GM12872 (cell line): ENCODE measurements around the gene CRYGS.

Source experiments
- TF ChIP-seq, protein P1 (sequence below): IDR thresholded peaks from 3 replicates; pipeline ENCODE4 v1.5.1; 2011; ENCODE audit warnings: low read depth, mild to moderate bottlenecking, low read length, moderate library complexity; ENCODE audit not compliant: insufficient read depth

The CRYGS gene

DNA sequence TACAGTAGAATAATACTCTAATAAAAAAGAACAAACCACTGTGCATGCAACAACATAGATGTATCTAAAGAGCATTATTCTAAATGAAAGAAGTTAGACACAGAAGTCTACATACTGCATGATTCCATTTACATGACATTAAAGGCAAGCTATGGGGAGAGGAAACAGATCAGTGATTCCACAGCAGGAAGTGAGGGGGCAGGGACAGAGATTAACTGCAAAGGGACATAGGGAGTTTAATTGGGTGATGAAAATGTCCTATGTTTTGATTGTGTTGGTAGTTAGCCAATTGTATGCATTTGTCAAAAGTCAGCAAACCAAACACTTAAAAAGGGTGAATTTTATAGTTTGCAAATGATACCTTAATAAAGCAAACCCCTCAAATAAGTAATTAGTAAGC is 13.8 kb downstream of the CRYGS start:
- TF ChIP-seq, protein P1, sequence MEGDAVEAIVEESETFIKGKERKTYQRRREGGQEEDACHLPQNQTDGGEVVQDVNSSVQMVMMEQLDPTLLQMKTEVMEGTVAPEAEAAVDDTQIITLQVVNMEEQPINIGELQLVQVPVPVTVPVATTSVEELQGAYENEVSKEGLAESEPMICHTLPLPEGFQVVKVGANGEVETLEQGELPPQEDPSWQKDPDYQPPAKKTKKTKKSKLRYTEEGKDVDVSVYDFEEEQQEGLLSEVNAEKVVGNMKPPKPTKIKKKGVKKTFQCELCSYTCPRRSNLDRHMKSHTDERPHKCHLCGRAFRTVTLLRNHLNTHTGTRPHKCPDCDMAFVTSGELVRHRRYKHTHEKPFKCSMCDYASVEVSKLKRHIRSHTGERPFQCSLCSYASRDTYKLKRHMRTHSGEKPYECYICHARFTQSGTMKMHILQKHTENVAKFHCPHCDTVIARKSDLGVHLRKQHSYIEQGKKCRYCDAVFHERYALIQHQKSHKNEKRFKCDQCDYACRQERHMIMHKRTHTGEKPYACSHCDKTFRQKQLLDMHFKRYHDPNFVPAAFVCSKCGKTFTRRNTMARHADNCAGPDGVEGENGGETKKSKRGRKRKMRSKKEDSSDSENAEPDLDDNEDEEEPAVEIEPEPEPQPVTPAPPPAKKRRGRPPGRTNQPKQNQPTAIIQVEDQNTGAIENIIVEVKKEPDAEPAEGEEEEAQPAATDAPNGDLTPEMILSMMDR = no peak

DNA sequence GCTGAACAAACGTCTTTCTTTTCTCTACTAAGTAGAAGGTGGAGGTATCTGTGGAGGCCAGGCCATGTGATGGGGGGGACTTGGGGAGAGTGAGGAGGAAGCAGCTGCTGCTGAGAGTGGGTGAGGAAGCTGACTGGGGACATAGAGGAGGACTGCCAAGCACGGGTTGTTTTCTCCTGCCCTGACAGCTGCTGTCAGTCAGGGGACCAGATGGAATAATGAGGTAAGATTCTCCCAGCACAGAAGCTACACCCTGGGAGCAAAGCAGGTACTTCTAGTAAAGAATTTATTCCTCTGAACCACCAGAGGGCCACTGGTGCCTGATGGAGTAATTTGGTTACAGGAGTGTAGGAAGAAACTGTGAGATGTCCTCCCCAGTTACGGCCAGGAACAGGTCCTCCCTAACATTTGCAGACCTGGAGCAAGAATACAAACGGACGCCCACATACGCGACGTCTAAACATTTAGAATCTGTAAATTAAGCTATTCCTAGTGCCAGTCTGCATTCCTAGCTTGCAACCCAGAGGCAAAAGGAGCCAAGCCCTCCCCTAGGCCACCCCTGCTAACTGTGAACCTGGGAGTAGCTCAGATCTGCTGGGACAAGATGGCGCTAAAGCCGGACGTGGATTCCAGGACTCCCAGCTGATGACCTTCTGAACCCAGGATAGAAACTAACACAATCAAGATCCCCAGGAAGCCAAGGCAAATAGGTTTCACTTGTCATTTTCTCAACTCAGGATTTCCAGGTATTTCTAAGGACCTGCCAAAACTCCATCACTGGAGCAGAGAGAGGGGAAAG is 14.8 kb downstream of the CRYGS start:
- TF ChIP-seq, protein P1 = peak; percentile 50; the same call in 2 of the 3 replicates

DNA sequence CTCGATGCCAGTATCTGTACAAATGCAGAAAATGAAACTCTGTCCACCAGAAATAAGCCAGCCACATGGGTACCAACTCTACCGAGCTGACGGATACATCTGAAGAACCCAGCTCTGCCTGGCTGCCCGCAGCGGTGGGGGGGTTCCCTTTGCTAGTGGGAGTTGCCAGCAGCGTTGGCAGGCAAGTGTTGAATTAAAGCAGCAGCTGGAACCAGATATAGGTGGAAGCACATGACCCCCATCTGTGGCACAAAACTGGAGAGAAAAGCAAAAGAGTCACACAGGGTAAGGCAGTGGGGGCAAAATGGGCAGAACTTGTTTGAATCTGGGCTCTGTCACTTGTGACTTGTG is 17.9 kb downstream of the CRYGS start:
- TF ChIP-seq, protein P1 = no peak

DNA sequence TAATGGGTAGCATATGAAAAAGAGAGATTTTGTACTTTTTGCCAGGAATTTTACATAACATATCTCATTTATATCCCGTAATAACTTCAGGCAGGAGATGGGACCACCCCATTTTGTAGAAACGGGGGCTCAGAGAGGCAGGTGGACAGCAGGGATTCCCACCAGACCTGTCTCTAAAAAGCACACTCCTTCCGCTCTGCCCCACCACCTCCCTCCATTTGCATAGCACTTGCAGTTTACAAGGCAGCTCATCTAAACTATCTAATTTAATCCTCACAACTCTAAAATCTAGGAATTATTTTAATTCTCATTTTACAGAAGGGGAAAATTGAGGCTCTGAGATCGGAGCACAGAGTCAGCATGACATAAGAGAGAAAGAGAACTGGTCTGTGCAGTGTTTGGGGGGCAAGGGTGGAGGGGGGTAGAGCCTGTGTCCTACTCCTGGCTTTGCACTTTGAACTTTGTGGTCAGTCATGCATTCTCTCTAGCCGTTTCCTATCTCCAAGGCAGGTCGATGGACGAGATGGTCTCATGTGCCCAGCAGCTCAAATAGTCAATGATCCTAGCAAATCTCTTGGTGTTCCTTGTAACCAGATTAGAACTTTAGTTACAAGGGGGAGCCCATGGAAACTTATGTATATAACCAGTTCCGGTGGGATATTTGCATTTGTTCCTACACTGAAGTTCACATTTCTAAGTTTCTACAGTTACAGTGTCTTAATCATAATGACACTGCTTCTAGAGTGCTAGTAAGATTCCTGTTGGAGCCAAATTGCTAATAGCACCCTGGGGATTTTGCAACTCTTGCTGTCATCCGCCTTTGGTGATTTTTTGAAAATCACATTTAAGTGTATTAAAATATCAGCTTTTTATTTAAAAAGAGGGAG is 18.6 kb downstream of the CRYGS start:
- TF ChIP-seq, protein P1 = no peak

DNA sequence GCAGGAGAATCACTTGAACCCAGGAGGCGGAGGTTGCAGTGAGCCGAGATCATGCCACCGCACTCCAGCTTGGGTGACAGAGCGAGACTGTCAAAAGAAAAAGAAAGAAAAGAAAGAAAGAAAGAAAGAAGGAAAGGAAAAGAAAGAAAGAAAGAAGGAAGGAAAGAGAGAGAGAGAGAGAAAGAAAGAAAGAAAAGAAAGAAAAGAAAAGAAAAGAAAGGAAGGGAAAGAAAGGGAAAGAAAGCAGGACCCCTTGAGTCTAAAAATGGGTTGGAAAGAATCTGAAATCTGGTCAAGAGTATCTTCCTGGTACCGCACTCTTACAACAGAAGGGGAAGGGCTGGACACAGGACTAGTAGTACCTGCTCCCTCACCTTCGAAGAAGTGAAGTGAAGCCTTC is 19.6 kb downstream of the CRYGS start:
- TF ChIP-seq, protein P1 = no peak

DNA sequence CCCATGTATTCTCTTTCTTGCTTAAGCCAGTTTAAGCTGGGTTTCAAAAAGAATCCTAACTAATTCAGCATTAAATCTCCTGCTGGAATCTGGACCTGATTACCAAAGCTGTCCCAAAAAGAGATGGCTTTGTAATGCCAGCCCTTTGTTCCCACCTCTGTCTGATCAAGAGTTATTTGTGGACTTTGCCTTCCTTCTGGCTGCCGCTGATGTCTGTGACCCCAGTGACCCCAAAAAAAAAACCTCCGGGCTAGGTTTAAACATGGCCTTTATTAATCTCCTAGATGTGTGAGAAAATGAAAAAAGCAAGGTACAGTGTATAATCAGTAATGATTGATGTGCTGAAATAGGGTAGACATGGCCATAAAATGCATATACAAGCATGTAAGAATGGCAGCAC is 20.7 kb downstream of the CRYGS start:
- TF ChIP-seq, protein P1 = no peak

DNA sequence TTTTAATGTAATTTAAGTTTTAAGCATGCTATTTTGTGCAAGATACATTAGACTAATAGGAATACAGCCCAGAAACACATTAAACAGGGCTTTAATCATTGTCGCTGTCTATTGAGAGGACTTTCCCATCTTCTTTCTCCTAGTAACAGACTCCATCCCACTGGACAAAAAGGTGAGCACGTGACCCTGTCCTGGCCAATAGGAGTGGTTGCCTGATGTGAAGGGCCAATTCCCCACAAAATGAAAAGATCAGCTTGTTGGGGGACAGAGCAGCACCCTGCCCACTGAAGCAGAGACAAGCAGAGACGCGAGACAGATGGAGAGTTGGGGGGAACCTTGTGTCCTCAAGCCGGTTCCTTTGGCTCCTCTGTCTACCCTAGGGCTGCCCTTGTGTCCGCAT is 21.2 kb downstream of the CRYGS start:
- TF ChIP-seq, protein P1 = no peak
